ENCODE results near the gene ASZ1.

Gene ASZ1

DNA sequence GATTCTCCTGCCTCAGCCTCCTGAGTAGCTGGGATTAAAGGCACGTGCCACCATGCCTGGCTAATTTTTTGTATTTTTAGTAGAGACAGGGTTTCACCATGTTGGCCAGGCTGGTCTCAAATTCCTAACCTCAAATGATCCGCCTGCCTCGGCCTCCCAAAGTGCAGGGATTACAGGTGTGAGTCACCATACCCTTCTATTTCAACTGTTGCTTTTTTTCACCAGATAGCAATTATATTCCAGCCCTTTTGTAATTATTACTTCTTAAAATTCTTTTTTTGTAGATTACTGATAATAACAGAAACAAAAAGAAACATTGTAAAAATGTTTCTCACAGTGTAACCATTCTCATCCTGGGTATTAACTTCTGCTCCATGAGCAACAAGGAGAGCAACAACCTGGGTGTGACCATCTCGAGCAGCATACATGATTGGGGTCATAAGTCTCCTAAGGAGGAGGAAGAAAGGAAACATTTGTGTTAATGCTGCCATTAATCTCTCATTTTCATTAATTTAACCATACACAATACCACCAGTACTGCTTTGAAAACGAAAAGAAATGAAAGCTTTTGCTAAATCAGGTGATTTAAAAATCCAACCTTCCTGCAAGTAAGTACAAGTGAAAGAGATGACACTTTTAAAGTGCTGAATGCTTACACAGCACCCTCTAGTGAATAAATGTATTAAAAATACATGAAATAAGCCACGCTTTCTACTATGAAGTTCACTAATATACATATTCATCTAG is 41.8 kb downstream of the ASZ1 start:
- ATAC-seq (ENCODE audit: insufficient read depth, low read depth) (peak; percentile 79; the same call in 2 of the 3 replicates), DNase-seq (no peak)
- H3K4me3 ChIP-seq (ENCODE audit: low read depth in 1 of 2, low read length in 2 of 2), result no peak overlapping the region

DNA sequence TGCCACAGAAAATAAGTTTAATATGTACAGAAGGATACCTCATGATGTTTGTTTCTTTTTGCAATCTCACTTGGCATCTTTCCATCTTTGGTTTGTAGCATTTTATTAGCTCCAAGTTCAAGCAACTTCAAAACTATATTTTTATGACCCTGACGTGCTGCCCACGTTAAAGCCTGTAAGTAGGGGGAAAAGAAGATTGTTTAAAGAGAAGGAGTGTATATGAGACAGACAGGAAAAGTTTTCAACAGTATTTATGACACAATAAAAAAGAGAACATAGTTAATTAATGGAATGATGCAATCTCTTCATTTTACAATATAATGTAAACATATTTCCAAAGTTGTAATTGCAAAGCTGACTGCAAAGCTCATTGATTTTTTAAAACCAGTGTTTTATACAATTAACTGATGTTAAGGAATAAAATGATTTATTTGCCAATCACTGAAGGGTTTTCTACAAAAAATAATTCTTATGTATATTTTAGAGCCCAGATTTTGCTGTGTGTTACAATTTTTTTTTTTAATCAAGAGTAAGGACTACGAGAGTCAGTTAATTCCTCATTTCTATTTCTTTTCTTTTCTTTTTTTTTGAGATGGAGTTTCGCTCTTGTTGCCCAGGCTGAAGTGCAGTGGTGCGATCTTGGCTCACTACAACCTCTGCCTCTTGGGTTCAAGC is 42.5 kb downstream of the ASZ1 start:
- ATAC-seq (ENCODE audit: insufficient read depth, low read depth) (no peak), DNase-seq (no peak)
- Histone ChIP-seq H3K9ac (ENCODE audit: low read depth, low read length) (no peak overlapping the region), H4K20me1 (ENCODE audit: insufficient read depth, low read length) (no peaks in the 10 kb centered on the region), H3K27me3 (ENCODE audit: insufficient read depth, low read length, poor library complexity) (no peaks in the 10 kb centered on the region), H3K4me1 (ENCODE audit: insufficient read depth, low read length) (peaks cover 8% of the 10 kb centered on the region; the same call in 1 of the 2 replicates), H3K36me3 (ENCODE audit: insufficient read depth, low read length) (no peaks in the 10 kb centered on the region), H2AFZ (ENCODE audit: low read depth, low read length) (no peak overlapping the region), H3K79me2 (ENCODE audit: insufficient read depth, low read length) (no peaks in the 10 kb centered on the region), H3K4me2 (ENCODE audit: insufficient read depth, low read length) (no peak overlapping the region), H3K4me3 (ENCODE audit: low read depth in 1 of 2, low read length in 2 of 2) (no peak overlapping the region), H3K9me3 (ENCODE audit: insufficient read depth, low read length, severe bottlenecking) (peaks cover 3% of the 10 kb centered on the region), H3K27ac (ENCODE audit: low read length) (no peak overlapping the region)
- TF ChIP-seq, protein P1, sequence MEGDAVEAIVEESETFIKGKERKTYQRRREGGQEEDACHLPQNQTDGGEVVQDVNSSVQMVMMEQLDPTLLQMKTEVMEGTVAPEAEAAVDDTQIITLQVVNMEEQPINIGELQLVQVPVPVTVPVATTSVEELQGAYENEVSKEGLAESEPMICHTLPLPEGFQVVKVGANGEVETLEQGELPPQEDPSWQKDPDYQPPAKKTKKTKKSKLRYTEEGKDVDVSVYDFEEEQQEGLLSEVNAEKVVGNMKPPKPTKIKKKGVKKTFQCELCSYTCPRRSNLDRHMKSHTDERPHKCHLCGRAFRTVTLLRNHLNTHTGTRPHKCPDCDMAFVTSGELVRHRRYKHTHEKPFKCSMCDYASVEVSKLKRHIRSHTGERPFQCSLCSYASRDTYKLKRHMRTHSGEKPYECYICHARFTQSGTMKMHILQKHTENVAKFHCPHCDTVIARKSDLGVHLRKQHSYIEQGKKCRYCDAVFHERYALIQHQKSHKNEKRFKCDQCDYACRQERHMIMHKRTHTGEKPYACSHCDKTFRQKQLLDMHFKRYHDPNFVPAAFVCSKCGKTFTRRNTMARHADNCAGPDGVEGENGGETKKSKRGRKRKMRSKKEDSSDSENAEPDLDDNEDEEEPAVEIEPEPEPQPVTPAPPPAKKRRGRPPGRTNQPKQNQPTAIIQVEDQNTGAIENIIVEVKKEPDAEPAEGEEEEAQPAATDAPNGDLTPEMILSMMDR (IDR thresholded peaks at IDR 0.05; ENCODE audit: borderline replicate concordance, extremely low read depth, low read length, poor library complexity, severe bottlenecking), result no peak
- TF ChIP-seq EZH2 (IDR thresholded peaks at IDR 0.05; ENCODE audit: borderline replicate concordance, low read depth, low read length, severe bottlenecking), result no peak

More for the DNA sequence above, 41.8 kb downstream of the ASZ1 start:
- Histone ChIP-seq H3K79me2 (ENCODE audit: insufficient read depth, low read length) (no peaks in the 10 kb centered on the region), H2AFZ (ENCODE audit: low read depth, low read length) (no peak overlapping the region), H3K27me3 (ENCODE audit: insufficient read depth, low read length, poor library complexity) (no peaks in the 10 kb centered on the region), H3K4me1 (ENCODE audit: insufficient read depth, low read length) (peaks cover 8% of the 10 kb centered on the region; the same call in 1 of the 2 replicates), H3K9me3 (ENCODE audit: insufficient read depth, low read length, severe bottlenecking) (peaks cover 3% of the 10 kb centered on the region), H4K20me1 (ENCODE audit: insufficient read depth, low read length) (no peaks in the 10 kb centered on the region), H3K9ac (ENCODE audit: low read depth, low read length) (no peak overlapping the region), H3K4me2 (ENCODE audit: insufficient read depth, low read length) (peak overlapping the region; percentile 43; the same call in 1 of the 2 replicates), H3K36me3 (ENCODE audit: insufficient read depth, low read length) (no peaks in the 10 kb centered on the region), H3K27ac (ENCODE audit: low read length) (no peak overlapping the region)
- TF ChIP-seq EZH2 (IDR thresholded peaks at IDR 0.05; ENCODE audit: borderline replicate concordance, low read depth, low read length, severe bottlenecking), result no peak
- TF ChIP-seq, protein P1 (IDR thresholded peaks at IDR 0.05; ENCODE audit: borderline replicate concordance, extremely low read depth, low read length, poor library complexity, severe bottlenecking), result peak; percentile 62

DNA sequence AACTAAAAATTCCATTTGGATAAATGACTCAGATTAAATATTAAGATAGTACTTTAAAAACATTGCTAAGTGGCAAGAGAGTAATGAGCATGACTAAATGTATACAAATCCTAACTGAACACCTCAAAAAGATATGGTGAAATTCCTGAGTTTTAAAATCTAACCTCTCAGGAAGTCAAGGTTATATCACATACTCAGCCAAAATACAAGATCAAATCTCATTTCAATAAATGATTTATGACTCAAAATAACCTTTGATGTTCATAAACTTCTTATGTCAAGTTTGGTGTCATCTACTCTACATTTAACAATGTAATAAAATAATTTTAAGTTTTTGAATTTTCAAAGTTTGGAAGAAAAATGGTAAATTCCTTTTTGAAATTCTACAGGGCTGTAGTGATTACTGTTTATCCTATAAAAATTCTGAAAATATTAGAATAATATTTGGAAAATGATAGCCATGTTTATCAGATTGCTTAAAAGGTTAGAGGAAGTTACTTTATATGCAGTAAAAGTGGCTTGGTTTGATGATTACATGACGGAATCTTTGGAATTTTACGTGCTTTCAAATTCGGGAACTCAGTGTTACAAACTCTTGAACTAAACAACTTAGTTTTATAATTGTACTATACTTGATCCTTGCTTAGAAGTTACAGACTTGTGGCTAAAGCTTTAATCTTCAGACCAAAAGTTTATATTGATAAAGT is 43.7 kb downstream of the ASZ1 start:
- no peaks in the 10 kb centered on the region for H3K36me3 ChIP-seq (ENCODE audit: insufficient read depth, low read length)
- H3K4me2 ChIP-seq (ENCODE audit: insufficient read depth, low read length), result no peak overlapping the region
- peaks cover 8% of the 10 kb centered on the region; the same call in 1 of the 2 replicates for H3K4me1 ChIP-seq (ENCODE audit: insufficient read depth, low read length)
- no peak overlapping the region for H3K9ac ChIP-seq (ENCODE audit: low read depth, low read length)
- H3K27me3 ChIP-seq (ENCODE audit: insufficient read depth, low read length, poor library complexity), result no peaks in the 10 kb centered on the region
- peaks cover 3% of the 10 kb centered on the region for H3K9me3 ChIP-seq (ENCODE audit: insufficient read depth, low read length, severe bottlenecking)
- H4K20me1 ChIP-seq (ENCODE audit: insufficient read depth, low read length), result no peaks in the 10 kb centered on the region
- H3K4me3 ChIP-seq (ENCODE audit: low read depth in 1 of 2, low read length in 2 of 2), result no peak overlapping the region
- DNase-seq (no peak), ATAC-seq (ENCODE audit: insufficient read depth, low read depth) (no peak)
- no peak overlapping the region for H3K27ac ChIP-seq (ENCODE audit: low read length)
- no peak for TF ChIP-seq EZH2 (IDR thresholded peaks at IDR 0.05; ENCODE audit: borderline replicate concordance, low read depth, low read length, severe bottlenecking)
- TF ChIP-seq, protein P1 (IDR thresholded peaks at IDR 0.05; ENCODE audit: borderline replicate concordance, extremely low read depth, low read length, poor library complexity, severe bottlenecking), result no peak
- H3K79me2 ChIP-seq (ENCODE audit: insufficient read depth, low read length), result no peaks in the 10 kb centered on the region
- H2AFZ ChIP-seq (ENCODE audit: low read depth, low read length), result no peak overlapping the region

All from DND-41 (cell line).